Glutamatergic neuron (in vitro differentiated cells): ENCODE data around the gene DNAJC4. TPM values are rescaled to one million over a fixed set of nuclear protein-coding genes. Genes with fewer than 3 reads are reported as not detected.

Experiments
- DNase-seq: peaks from one replicate; pipeline ENCODE4 v3.0.0; 2022
- H3K27ac Mint-ChIP-seq: one replicate; pipeline ENCODE4 v1.8.0; 2020; ENCODE audit warnings: mild to moderate bottlenecking, mixed read lengths, inconsistent platforms; ENCODE audit not compliant: unreplicated experiment
- H3K27me3 Mint-ChIP-seq: one replicate; pipeline ENCODE4 v1.8.0; 2020; ENCODE audit warnings: mild to moderate bottlenecking, moderate library complexity, mixed read lengths, inconsistent platforms; ENCODE audit not compliant: unreplicated experiment
- H3K36me3 Mint-ChIP-seq: one replicate; pipeline ENCODE4 v1.8.0; 2020; ENCODE audit warnings: mild to moderate bottlenecking, mixed read lengths, inconsistent platforms; ENCODE audit not compliant: unreplicated experiment
- H3K4me1 Mint-ChIP-seq: one replicate; pipeline ENCODE4 v1.8.0; 2020; ENCODE audit warnings: mild to moderate bottlenecking, low read depth, mixed read lengths, inconsistent platforms; ENCODE audit not compliant: unreplicated experiment
- H3K4me3 Mint-ChIP-seq: one replicate; pipeline ENCODE4 v1.8.0; 2020; ENCODE audit warnings: mild to moderate bottlenecking, mixed read lengths, inconsistent platforms; ENCODE audit not compliant: unreplicated experiment
- H3K9me3 Mint-ChIP-seq: one replicate; pipeline ENCODE4 v1.8.0; 2020; ENCODE audit warnings: mild to moderate bottlenecking, moderate library complexity, mixed read lengths, inconsistent platforms; ENCODE audit not compliant: unreplicated experiment
- total RNA-seq: library from RNA; stranded (reverse); fragmentation: NEBNext Ultra II Directional; extraction: Animal tissue kit (Norgen Biotek cat#: 25700); gene quantifications from one replicate; pipeline ENCODE4 v1.2.1, GENCODE V29; 2021; ENCODE audit not compliant: unreplicated experiment
- TF ChIP-seq, protein P1 (sequence below): fragments of 200-600 bp; sonication (generic); IDR thresholded peaks from one replicate; pipeline ENCODE4 v1.5.0; 2021; ENCODE audit not compliant: partially characterized antibody, unreplicated experiment

The DNAJC4 gene
- total RNA-seq, 1 donor from 2014 or later: 30.5 TPM

DNA sequence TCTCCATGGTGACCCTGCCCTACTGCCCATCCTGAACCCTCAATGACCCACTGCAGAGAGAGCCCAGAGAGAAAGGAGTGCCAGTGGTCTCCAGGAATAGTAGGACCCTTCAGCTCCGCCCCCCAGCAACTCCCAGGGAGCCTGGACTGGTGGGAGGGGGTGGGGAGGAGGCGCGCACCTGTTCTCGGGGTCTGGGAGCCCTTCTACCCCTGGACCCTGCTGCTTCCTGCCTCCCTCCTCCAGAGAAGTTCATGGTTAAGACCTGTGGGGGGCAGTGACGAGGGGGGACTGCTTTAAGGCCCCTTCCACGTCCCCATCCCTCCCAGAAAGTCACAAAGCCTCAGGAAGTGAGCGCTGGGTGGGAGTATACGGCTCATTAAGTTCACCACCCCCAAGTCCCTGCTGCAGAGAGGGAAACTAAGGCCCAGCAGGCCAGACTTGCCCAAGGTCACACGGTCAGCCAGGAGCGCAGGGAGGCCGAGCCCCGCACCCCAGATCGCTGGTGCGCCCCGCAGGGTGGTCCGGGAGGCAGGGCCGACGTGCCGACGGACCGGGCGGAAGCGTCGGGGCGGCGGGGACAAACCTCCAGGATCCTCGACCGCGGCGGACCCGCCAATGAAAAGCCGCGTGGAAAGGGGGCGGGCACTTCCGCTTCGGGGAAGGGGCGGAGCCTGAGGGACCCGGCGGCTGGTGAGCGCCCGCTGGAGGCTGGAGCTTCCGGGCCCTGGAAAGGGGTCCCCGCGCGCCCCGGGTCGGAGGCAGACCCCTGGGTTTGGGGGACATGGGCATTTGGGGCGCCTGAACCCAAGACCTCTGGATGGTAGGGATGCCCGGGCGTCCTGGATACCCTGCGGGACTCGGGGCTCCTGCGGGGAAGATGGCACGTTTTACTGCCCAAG, 4.5 kb upstream of the DNAJC4 start, which contains the start of the genes NUDT22 and TRPT1:
Gene NUDT22 (plus strand): TSS at position 667 of the 899 bp plus-strand sequence. CDS start 379 bp downstream, outside the sequence.
Gene TRPT1 (minus strand): TSS at position 579 of the 899 bp plus-strand sequence. CDS start 326 bp downstream, at position 253.
- Mint-ChIP-seq H3K9me3 (peaks cover under 1% of the 10 kb centered on the region), H3K4me1 (no peaks in the 10 kb centered on the region), H3K4me3 (peak within 1 kb of the TSS; percentile 87), H3K27me3 (peaks cover 4% of the 10 kb centered on the region), H3K36me3 (no peaks in the 10 kb centered on the region), H3K27ac (no peak within 1 kb of the TSS)
- peak; percentile 95 for DNase-seq
- TF ChIP-seq, protein P1, sequence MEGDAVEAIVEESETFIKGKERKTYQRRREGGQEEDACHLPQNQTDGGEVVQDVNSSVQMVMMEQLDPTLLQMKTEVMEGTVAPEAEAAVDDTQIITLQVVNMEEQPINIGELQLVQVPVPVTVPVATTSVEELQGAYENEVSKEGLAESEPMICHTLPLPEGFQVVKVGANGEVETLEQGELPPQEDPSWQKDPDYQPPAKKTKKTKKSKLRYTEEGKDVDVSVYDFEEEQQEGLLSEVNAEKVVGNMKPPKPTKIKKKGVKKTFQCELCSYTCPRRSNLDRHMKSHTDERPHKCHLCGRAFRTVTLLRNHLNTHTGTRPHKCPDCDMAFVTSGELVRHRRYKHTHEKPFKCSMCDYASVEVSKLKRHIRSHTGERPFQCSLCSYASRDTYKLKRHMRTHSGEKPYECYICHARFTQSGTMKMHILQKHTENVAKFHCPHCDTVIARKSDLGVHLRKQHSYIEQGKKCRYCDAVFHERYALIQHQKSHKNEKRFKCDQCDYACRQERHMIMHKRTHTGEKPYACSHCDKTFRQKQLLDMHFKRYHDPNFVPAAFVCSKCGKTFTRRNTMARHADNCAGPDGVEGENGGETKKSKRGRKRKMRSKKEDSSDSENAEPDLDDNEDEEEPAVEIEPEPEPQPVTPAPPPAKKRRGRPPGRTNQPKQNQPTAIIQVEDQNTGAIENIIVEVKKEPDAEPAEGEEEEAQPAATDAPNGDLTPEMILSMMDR: peak; percentile 54

DNA sequence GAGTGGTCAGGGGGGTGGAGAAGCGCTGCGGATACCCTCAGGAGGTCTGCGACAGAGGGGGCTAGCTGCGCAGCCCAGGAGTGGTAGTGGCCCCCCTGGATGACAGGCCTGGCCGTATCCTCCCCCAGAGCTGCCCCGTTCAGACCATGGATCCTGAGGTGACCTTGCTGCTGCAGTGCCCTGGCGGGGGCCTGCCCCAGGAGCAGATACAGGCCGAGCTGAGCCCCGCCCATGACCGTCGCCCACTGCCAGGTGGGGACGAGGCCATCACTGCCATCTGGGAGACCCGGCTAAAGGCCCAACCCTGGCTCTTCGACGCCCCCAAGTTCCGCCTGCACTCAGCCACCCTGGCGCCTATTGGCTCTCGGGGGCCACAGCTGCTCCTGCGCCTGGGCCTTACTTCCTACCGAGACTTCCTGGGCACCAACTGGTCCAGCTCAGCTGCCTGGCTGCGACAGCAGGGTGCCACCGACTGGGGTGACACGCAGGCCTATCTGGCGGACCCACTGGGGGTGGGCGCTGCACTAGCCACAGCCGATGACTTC, 3.8 kb upstream of the DNAJC4 start:
- H3K4me3 Mint-ChIP-seq: peak overlapping the region; percentile 80
- TF ChIP-seq, protein P1: no peak
- no peak for DNase-seq
- no peak overlapping the region for H3K27ac Mint-ChIP-seq
- H3K4me1 Mint-ChIP-seq: no peaks in the 10 kb centered on the region
- no peaks in the 10 kb centered on the region for H3K36me3 Mint-ChIP-seq
- peaks cover 2% of the 10 kb centered on the region for H3K9me3 Mint-ChIP-seq
- peaks cover 7% of the 10 kb centered on the region for H3K27me3 Mint-ChIP-seq

DNA sequence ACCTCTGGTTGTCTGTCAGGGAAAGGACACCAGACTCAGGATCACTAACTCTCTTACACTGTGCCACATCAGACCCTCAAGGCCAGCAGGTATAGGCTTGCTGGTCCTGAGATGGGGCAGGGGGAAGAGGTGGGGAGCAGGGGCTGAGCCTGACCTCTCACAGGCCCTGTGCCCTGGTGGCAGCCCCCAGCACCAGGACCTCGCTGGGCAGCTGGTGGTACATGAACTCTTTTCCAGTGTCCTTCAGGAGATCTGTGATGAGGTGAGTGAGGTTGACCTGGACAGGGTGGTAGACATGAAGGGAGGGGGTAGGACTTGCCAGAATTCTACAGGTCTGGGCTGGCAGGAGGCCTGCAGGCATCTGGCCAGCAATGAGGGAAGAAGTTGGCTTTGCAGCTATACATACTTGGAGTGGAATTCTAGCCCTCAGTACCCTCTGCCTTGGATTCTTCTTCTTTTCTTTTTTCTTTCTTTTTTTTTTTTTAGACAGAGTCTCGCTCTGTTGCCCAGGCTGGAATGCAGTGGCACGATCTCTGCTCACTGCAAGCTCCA, 2.9 kb upstream of the DNAJC4 start:
- no peaks in the 10 kb centered on the region for H3K4me1 Mint-ChIP-seq
- peaks cover 2% of the 10 kb centered on the region for H3K9me3 Mint-ChIP-seq
- H3K27ac Mint-ChIP-seq: no peak overlapping the region
- DNase-seq: no peak
- peak overlapping the region; percentile 80 for H3K4me3 Mint-ChIP-seq
- TF ChIP-seq, protein P1: no peak
- H3K27me3 Mint-ChIP-seq: peaks cover 10% of the 10 kb centered on the region
- no peaks in the 10 kb centered on the region for H3K36me3 Mint-ChIP-seq

DNA sequence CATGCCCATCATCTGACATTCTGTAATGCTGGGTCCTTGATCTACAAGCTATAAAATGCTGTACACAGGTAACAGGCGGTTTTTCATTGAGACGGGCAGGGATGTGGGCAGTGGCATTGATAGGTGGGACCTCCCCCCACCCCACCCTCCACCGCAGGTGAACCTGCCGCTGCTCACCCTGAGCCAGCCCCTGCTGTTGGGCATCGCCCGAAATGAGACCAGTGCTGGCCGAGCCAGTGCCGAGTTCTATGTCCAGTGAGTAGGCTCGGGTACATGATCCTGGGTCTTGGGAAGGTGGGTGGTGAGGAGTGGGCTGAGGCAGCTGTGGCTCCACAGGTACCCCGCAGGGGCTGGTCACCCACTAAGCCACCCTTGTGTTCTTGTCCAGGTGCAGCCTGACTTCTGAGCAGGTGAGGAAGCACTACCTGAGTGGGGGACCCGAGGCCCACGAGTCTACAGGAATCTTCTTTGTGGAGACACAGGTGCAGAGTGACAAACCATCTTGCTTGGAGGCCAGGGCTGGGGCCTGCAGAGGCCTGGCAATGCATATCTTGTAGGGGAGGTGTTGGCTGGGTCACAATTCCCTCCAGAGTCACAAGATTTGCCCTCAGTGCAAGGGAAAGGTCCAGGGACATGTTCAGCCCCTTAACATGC, 1.1 kb upstream of the DNAJC4 start:
- Mint-ChIP-seq H3K9me3 (peaks cover 2% of the 10 kb centered on the region), H3K4me1 (no peaks in the 10 kb centered on the region), H3K4me3 (peak overlapping the region; percentile 88), H3K27me3 (peaks cover 12% of the 10 kb centered on the region), H3K27ac (no peak overlapping the region), H3K36me3 (no peaks in the 10 kb centered on the region)
- no peak for DNase-seq
- TF ChIP-seq, protein P1: no peak
